Urinary bladder (tissue), 4 donors: ENCODE data around the gene ULK2. TPM values are rescaled to one million over a fixed set of nuclear protein-coding genes. Genes with fewer than 3 reads are reported as not detected.
"Not testable (repeated sequence)": the region's sequence is repeated elsewhere in the genome, so short reads cannot be mapped to it uniquely, and the experiment has no call there.

Experiments used
- DNase-seq: peaks from one replicate; pipeline ENCODE4 v3.0.0-alpha.2; 2015; ENCODE audit errors: extremely low spot score
- H3K27ac ChIP-seq: one replicate; pipeline ENCODE4 v1.5.1; 2013; ENCODE audit warnings: low read depth, mild to moderate bottlenecking, moderate library complexity
- H3K36me3 ChIP-seq: one replicate; pipeline ENCODE4 v1.6.1; 2013; ENCODE audit warnings: mild to moderate bottlenecking, moderate library complexity; ENCODE audit not compliant: insufficient read depth
- H3K4me1 ChIP-seq: one replicate; pipeline ENCODE4 v1.6.1; 2013; ENCODE audit warnings: mild to moderate bottlenecking, moderate library complexity; ENCODE audit not compliant: insufficient read depth
- H3K4me3 ChIP-seq: one replicate; pipeline ENCODE4 v1.5.1; 2013; ENCODE audit warnings: low read depth, low read length
- WGBS: extraction: QIAGEN DNeasy Blood & Tissue Kit; methylation state at CpG from one replicate; pipeline ENCODE4 v1.1.7; 2013; 5-methylcytosine and 5-hydroxymethylcytosine counted together
- polyA plus RNA-seq: library from polyadenylated mRNA; stranded (reverse); fragments of 200-250 nt; gene quantifications from one replicate; pipeline ENCODE4 v1.2.3, GENCODE V29; 2013
- total RNA-seq: library from RNA; depleted of rRNA; stranded (reverse); fragments of >200 nt; gene quantifications from one replicate; pipeline ENCODE4 v1.2.3, GENCODE V29; 2014
- donor health status: healthy with polysubstance abuse.
- donor health status: healthy.

ULK2 gene
- total RNA-seq = 51.7 TPM
- 17.2 TPM for polyA plus RNA-seq

- H3K36me3 ChIP-seq = no peaks in the 10 kb centered on the region
- peak within 1 kb of the TSS; percentile 92 for H3K4me3 ChIP-seq
- peak within 1 kb of the TSS; percentile 67 for H3K27ac ChIP-seq
- WGBS = under 1% methylated on average over 111 of the region's 111 CpGs
- no peak for DNase-seq
- no peaks in the 10 kb centered on the region for H3K4me1 ChIP-seq
These were observed at the start of gene ULK2 for GRCh38 chr17:19867329-19868078. ULK2 (minus strand) TSS chr17:19867936; CDS start chr17:19867417, 519 bp downstream.

- DNase-seq = no peak
- WGBS = 97% methylated on average over 2 of the region's 2 CpGs
- Histone ChIP-seq H3K4me3 (no peak overlapping the region), H3K27ac (no peak overlapping the region), H3K36me3 (no peaks in the 10 kb centered on the region), H3K4me1 (no peaks in the 10 kb centered on the region)
These were observed 47.7 kb upstream of the ULK2 start for GRCh38 chr17:19915245-19915978.

- DNase-seq = no peak
- 94% methylated on average over 2 of the region's 2 CpGs for WGBS
- Histone ChIP-seq H3K27ac (no peak overlapping the region), H3K4me1 (no peaks in the 10 kb centered on the region), H3K4me3 (no peak overlapping the region), H3K36me3 (peaks cover 1% of the 10 kb centered on the region)
These were observed 43.3 kb upstream of the ULK2 start for GRCh38 chr17:19911033-19911432.

GRCh38 chr17:19909139-19909538, 41.4 kb upstream of the ULK2 start:
- Histone ChIP-seq H3K4me1 (no peaks in the 10 kb centered on the region), H3K36me3 (peaks cover 1% of the 10 kb centered on the region), H3K4me3 (no peak overlapping the region), H3K27ac (no peak overlapping the region)
- no peak for DNase-seq
- 92% methylated on average over 6 of the region's 6 CpGs for WGBS

GRCh38 chr17:19905502-19905901, 37.8 kb upstream of the ULK2 start:
- no peaks in the 10 kb centered on the region for H3K4me1 ChIP-seq
- H3K36me3 ChIP-seq = peaks cover 4% of the 10 kb centered on the region
- no peak for DNase-seq
- no peak overlapping the region for H3K4me3 ChIP-seq
- H3K27ac ChIP-seq = no peak overlapping the region
- 84% methylated on average over 5 of the region's 5 CpGs for WGBS

GRCh38 chr17:19904924-19905323, 37.2 kb upstream of the ULK2 start:
- no peak for DNase-seq
- peaks cover 4% of the 10 kb centered on the region for H3K36me3 ChIP-seq
- H3K4me3 ChIP-seq = no peak overlapping the region
- no peaks in the 10 kb centered on the region for H3K4me1 ChIP-seq
- H3K27ac ChIP-seq = no peak overlapping the region
- WGBS = 84% methylated on average over 5 of the region's 5 CpGs

GRCh38 chr17:19904412-19904811, 36.7 kb upstream of the ULK2 start:
- H3K27ac ChIP-seq = no peak overlapping the region
- DNase-seq = no peak
- no peak overlapping the region for H3K4me3 ChIP-seq
- H3K36me3 ChIP-seq = peaks cover 4% of the 10 kb centered on the region
- no peaks in the 10 kb centered on the region for H3K4me1 ChIP-seq

- DNase-seq = no peak
- no peak overlapping the region for H3K27ac ChIP-seq
- H3K4me1 ChIP-seq = peaks cover 4% of the 10 kb centered on the region
- H3K36me3 ChIP-seq = peaks cover 2% of the 10 kb centered on the region
- 97% methylated on average over 2 of the region's 2 CpGs for WGBS
- no peak overlapping the region for H3K4me3 ChIP-seq
These were observed 33.1 kb upstream of the ULK2 start for GRCh38 chr17:19900809-19901208.

- H3K4me3 ChIP-seq = no peak overlapping the region
- DNase-seq = no peak
- 50% methylated on average over 2 of the region's 2 CpGs for WGBS
- H3K4me1 ChIP-seq = peaks cover 4% of the 10 kb centered on the region
- H3K36me3 ChIP-seq = no peaks in the 10 kb centered on the region
- H3K27ac ChIP-seq = peak overlapping the region; percentile 28
These were observed 30.2 kb upstream of the ULK2 start for GRCh38 chr17:19897903-19898302.

GRCh38 chr17:19897090-19897837, 29.5 kb upstream of the ULK2 start:
- Histone ChIP-seq H3K4me1 (peaks cover 4% of the 10 kb centered on the region), H3K27ac (peak overlapping the region; percentile 28), H3K36me3 (no peaks in the 10 kb centered on the region), H3K4me3 (no peak overlapping the region)
- DNase-seq = no peak
- 59% methylated on average over 8 of the region's 8 CpGs for WGBS

GRCh38 chr17:19896679-19897078, 28.9 kb upstream of the ULK2 start:
- no peak for DNase-seq
- Histone ChIP-seq H3K36me3 (no peaks in the 10 kb centered on the region), H3K4me1 (peaks cover 4% of the 10 kb centered on the region), H3K27ac (no peak overlapping the region), H3K4me3 (no peak overlapping the region)
- WGBS = 87% methylated on average over 2 of the region's 2 CpGs

- not testable (repeated sequence) for H3K27ac ChIP-seq, DNase-seq, H3K4me1 ChIP-seq, H3K4me3 ChIP-seq, H3K36me3 ChIP-seq
- 87% methylated on average over 5 of the region's 5 CpGs for WGBS
These were observed 22.8 kb upstream of the ULK2 start for GRCh38 chr17:19890554-19890953.

- H3K4me3 ChIP-seq, H3K36me3 ChIP-seq, H3K27ac ChIP-seq, DNase-seq, H3K4me1 ChIP-seq: not testable (repeated sequence)
- WGBS = 89% methylated on average over 5 of the region's 5 CpGs
These were observed 22.3 kb upstream of the ULK2 start for GRCh38 chr17:19890001-19890400.

- H3K36me3 ChIP-seq = no peaks in the 10 kb centered on the region
- DNase-seq = no peak
- no peak overlapping the region for H3K27ac ChIP-seq
- no peaks in the 10 kb centered on the region for H3K4me1 ChIP-seq
- H3K4me3 ChIP-seq = no peak overlapping the region
These were observed 18.4 kb upstream of the ULK2 start for GRCh38 chr17:19886116-19886515.
